ENCODE data around the gene DNHD1.
A peak's percentile ranks its signal among the peaks of the same experiment; 100 is the strongest.
"Not testable (repeated sequence)": the region's sequence is repeated elsewhere in the genome, so short reads cannot be mapped to it uniquely, and the experiment has no call there.

Gene DNHD1

GRCh38 chr11:6480299-6480914, 16.7 kb upstream of the DNHD1 start:
- peak overlapping the region; percentile 79 for H3K4me3 ChIP-seq (ENCODE audit: low read length)
- DNase-seq (ENCODE audit: low read depth, low spot score): no peak

GRCh38 chr11:6481012-6481923, 15.8 kb upstream of the DNHD1 start, which contains the start of the genes ARFIP2 and TIMM10B:
Gene ARFIP2, minus strand, starts transcription at chr11:6481331. Its CDS starts 910 bp downstream, at chr11:6480421.
Gene TIMM10B, plus strand, starts transcription at chr11:6481501. Its CDS starts 16 bp downstream, at chr11:6481517.
- peak; percentile 94 for DNase-seq (ENCODE audit: low read depth, low spot score)
- peak within 1 kb of the TSS; percentile 79 for H3K4me3 ChIP-seq (ENCODE audit: low read length)

- H3K4me3 ChIP-seq (ENCODE audit: low read length): peak overlapping the region; percentile 79
- DNase-seq (ENCODE audit: low read depth, low spot score): no peak
These were observed 15.2 kb upstream of the DNHD1 start for GRCh38 chr11:6481924-6482275.

- DNase-seq (ENCODE audit: low read depth, low spot score): no peak
These were observed 14.6 kb upstream of the DNHD1 start for GRCh38 chr11:6482441-6482840.

GRCh38 chr11:6483015-6483414, 14.1 kb upstream of the DNHD1 start:
- no peak for DNase-seq (ENCODE audit: low read depth, low spot score)
- no peak overlapping the region for H3K4me3 ChIP-seq (ENCODE audit: low read length)

More at GRCh38 chr11:6482441-6482840, 14.6 kb upstream of the DNHD1 start:
- peak overlapping the region; percentile 79 for H3K4me3 ChIP-seq (ENCODE audit: low read length)

GRCh38 chr11:6485661-6486060, 11.4 kb upstream of the DNHD1 start:
- no peak overlapping the region for H3K4me3 ChIP-seq (ENCODE audit: low read length)
- no peak for DNase-seq (ENCODE audit: low read depth, low spot score)

GRCh38 chr11:6486256-6486655, 10.8 kb upstream of the DNHD1 start:
- no peak overlapping the region for H3K4me3 ChIP-seq (ENCODE audit: low read length)
- no peak for DNase-seq (ENCODE audit: low read depth, low spot score)

GRCh38 chr11:6486938-6487337, 10.1 kb upstream of the DNHD1 start:
- no peak overlapping the region for H3K4me3 ChIP-seq (ENCODE audit: low read length)
- no peak for DNase-seq (ENCODE audit: low read depth, low spot score)

- no peak overlapping the region for H3K4me3 ChIP-seq (ENCODE audit: low read length)
- DNase-seq (ENCODE audit: low read depth, low spot score): no peak
These were observed 8.7 kb upstream of the DNHD1 start for GRCh38 chr11:6488342-6488741.

- no peak for DNase-seq (ENCODE audit: low read depth, low spot score)
These were observed 8.3 kb upstream of the DNHD1 start for GRCh38 chr11:6488821-6489220.

GRCh38 chr11:6489306-6489705, 7.8 kb upstream of the DNHD1 start:
- H3K4me3 ChIP-seq (ENCODE audit: low read length): no peak overlapping the region
- no peak for DNase-seq (ENCODE audit: low read depth, low spot score)

More at GRCh38 chr11:6488821-6489220, 8.3 kb upstream of the DNHD1 start:
- no peak overlapping the region for H3K4me3 ChIP-seq (ENCODE audit: low read length)

- no peak overlapping the region for H3K4me3 ChIP-seq (ENCODE audit: low read length)
- DNase-seq (ENCODE audit: low read depth, low spot score): no peak
These were observed 1.0 kb downstream of the DNHD1 start for GRCh38 chr11:6498121-6498520.

GRCh38 chr11:6498544-6498943, 1.5 kb downstream of the DNHD1 start:
- DNase-seq (ENCODE audit: low read depth, low spot score): no peak
- H3K4me3 ChIP-seq (ENCODE audit: low read length): no peak overlapping the region

- no peak for DNase-seq (ENCODE audit: low read depth, low spot score)
- no peak overlapping the region for H3K4me3 ChIP-seq (ENCODE audit: low read length)
These were observed 5.3 kb downstream of the DNHD1 start for GRCh38 chr11:6502382-6502781.

- DNase-seq (ENCODE audit: low read depth, low spot score): no peak
- H3K4me3 ChIP-seq (ENCODE audit: low read length): no peak overlapping the region
These were observed 7.1 kb downstream of the DNHD1 start for GRCh38 chr11:6504166-6504565.

GRCh38 chr11:6505577-6506240, 8.6 kb downstream of the DNHD1 start:
- H3K4me3 ChIP-seq (ENCODE audit: low read length): no peak overlapping the region
- DNase-seq (ENCODE audit: low read depth, low spot score): peak; percentile 22

- H3K4me3 ChIP-seq (ENCODE audit: low read length): no peak overlapping the region
- no peak for DNase-seq (ENCODE audit: low read depth, low spot score)
These were observed 19.8 kb downstream of the DNHD1 start for GRCh38 chr11:6516865-6517264.

- no peak overlapping the region for H3K4me3 ChIP-seq (ENCODE audit: low read length)
- DNase-seq (ENCODE audit: low read depth, low spot score): no peak
These were observed 23.2 kb downstream of the DNHD1 start for GRCh38 chr11:6520265-6520664.

- H3K4me3 ChIP-seq (ENCODE audit: low read length); DNase-seq (ENCODE audit: low read depth, low spot score): not testable (repeated sequence)
These were observed 24.9 kb downstream of the DNHD1 start for GRCh38 chr11:6521946-6522345.

- no peak for DNase-seq (ENCODE audit: low read depth, low spot score)
- no peak overlapping the region for H3K4me3 ChIP-seq (ENCODE audit: low read length)
These were observed 26.2 kb downstream of the DNHD1 start for GRCh38 chr11:6523253-6523652.

Measured in Jurkat, Clone E6-1 (cell line).